ENCODE measurements around the gene PDZD8.
"Not testable (repeated sequence)": the region's sequence is repeated elsewhere in the genome, so short reads cannot be mapped to it uniquely, and the experiment has no call there.

The PDZD8 gene

GRCh38 chr10:117253908-117254307 is 121.3 kb downstream of the PDZD8 start:
- DNase-seq, result no peak

DNA sequence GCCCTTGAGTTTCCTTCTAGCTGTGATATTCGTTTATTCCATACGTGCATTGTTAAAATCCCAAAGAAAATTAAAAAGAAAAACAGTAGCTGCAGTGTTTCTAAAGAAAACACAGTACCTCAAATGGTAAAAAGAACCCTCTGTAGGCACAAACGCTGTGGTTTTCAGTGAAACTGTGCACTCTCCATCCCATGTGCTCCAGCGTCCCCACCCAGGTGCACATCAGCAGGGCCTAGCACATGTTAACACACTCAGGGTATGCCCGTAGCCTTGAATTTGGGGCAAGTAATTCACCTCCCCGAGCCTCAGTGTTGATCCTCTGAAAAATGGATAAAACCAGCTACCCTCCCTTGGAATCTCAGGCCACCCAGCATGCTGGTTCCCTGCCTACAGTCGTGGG is 124.8 kb downstream of the PDZD8 start:
- no peak for DNase-seq

- no peak for DNase-seq
These were observed 125.6 kb downstream of the PDZD8 start for GRCh38 chr10:117249493-117250093.

- no peak for DNase-seq
These were observed 126.3 kb downstream of the PDZD8 start for GRCh38 chr10:117248750-117249465.

GRCh38 chr10:117246997-117247671 is 128.1 kb downstream of the PDZD8 start:
- no peak for DNase-seq

- DNase-seq, result no peak
These were observed 132.8 kb downstream of the PDZD8 start for GRCh38 chr10:117242463-117242832.

DNA sequence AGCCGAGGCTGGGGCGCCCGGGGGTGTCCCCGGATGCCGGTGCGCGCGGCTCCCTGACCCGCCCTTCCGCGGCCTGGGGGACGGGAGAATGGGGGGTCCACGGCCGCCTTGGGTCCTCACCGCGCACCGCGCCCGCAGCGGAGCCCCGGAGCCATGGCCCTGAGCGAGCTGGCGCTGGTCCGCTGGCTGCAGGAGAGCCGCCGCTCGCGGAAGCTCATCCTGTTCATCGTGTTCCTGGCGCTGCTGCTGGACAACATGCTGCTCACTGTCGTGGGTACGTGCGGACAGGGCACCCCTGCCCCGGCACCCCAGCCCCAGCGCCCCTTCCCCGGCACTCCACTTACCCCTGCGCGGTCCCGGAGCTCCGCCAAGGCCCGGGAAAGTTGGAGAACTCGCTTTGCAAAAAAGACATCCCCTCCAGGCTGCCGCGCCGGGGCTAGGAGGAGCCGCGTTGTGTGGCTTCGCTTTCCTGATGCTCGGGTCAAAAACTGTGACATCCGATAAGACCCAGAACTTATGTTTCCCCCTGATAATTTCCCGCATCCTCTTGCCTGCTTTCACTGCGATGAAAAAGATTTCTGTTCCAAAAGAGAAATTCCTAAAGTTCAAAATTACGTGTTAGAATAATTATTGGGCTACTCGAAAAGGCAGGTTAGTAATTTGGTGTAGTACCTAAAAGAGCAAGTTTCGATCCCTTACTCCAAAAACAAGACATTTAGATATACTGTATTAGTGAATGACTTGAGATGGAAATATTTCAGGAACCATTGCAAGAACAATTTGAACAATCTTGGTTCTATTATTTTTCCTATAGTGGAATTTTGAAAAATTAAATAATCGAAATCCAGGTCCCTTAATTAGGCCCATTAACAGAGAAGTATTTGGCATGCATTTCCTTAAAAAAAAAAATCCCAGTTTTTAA is 133.4 kb downstream of the PDZD8 start:
- peak in 1 of 6 experiments; percentile 6 for DNase-seq

GRCh38 chr10:117240621-117241529 is 134.4 kb downstream of the PDZD8 start, which contains the start of gene SLC18A2:
SLC18A2 (plus strand) TSS chr10:117241114; CDS start chr10:117241694, 580 bp downstream.
- DNase-seq, result no peak

DNA sequence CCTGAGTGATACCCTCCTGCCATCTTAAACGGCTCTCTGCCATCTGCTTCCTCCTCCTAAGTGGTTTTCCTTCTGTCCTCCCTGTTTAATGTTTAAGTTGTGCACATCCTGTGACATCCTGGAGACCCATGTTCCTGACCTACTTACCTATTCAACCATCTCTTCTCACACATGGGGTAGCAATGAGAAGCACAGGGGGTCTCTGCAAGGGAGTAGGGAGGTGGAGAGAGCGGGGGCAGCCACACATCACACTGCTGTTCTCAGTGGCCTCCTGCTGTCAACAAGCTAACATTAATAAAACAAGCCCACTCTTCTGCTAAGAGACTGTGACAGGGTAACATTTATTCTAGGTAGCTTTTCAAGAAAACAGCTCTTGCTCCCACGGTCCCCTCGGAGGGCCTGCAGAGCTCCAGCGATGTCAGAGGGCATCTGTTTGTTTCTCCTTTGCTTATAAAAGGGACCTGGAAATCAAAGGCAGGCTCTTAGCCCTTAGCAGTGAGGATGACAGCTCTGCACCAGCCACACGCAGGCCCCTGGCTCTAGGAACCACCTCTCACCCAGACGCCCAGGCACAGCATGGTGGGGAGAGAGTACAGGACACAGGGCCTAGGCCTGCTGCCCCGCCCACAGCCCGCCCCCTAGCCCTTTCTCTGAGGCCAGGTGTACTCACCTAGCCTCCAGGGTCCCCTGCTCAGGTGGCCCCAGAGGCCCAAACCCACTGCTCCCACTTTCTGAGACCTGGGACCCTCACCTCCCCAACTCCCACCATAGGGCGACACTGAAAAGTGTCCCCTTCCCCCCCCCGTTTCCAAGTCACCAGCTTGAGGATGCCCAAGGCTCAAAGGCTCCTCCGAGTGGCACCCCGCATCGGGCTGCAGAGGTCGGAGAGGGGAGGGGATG is 135.3 kb downstream of the PDZD8 start:
- no peak for DNase-seq

DNA sequence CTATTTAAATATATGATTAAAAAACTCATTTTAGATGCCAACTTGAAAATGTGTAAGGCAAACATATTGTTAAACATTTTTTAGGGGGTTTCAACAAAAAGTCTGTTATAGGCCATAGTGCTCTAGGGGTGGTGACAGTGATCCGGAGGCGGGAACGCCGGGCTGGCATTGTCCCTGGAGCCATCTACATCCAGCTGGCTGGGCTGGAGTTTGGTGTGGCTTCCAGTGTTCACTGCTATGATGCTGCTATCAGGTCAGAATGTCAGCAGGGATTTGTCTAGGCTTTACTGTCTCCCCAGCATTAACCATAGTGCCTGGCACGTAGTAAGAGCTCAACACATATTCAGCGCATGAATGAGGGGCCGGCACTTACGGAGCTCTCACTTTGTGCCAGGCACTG is 136.2 kb downstream of the PDZD8 start:
- DNase-seq, result no peak

DNA sequence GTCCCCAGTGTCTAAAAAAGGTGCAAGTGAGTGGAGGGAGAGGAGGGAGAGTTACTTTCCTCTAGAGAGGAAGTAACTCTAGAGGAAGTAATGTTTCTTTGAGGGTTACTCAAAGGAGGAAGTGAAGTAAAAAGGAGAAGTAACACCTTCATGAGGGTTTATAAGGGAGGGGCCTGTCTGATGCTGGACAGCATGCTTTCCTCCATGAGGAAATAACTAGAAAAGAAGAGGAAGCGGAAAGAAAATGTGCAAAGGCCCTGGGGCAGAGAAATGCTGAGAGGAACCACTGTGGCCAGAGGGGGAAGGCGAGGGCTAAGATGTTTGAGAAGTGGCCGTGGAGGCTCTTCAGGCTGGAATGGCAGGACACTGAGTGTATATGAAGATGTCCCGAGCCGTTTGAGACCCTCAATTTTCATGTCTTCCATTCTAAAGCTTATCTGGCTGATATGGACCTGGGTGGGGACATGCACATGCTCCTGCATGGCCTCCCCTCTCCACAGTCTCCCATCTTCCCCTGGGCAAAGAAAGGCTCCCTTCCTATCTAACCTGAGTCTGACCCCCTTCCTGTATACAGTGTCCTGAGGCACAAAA is 137.7 kb downstream of the PDZD8 start:
- DNase-seq, result no peak

GRCh38 chr10:117230107-117230506 is 145.1 kb downstream of the PDZD8 start:
- DNase-seq, result not testable (repeated sequence)

DNA sequence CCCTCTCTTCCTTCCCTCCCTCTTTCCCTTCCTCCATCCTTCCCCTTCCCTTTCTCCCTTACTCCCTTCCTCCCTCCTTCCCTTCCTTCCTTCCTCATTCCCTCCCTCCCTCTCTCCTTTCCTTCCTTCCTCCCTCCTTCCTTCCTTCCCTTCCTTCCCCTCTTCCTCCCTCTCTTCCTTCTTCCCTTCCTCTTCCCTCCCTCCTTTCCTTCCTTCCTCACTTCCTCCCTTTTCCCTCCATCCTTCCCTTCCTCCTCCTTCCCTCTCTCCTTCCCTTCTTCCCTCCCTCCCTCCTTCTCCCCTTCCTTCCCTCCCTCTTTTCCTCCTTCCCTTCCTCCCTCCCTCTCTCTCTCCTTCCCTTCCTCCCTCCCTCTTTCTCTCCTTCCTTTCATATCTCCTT is 147.0 kb downstream of the PDZD8 start:
- no peak for DNase-seq

Measured in stimulated activated naive CD4-positive, alpha-beta T cell (primary cell).